ENCODE measurements around the gene CENPM.

Gene CENPM

GRCh38 chr22:41917903-41918791 is 28.8 kb downstream of the CENPM start:
- H3K4me3 ChIP-seq (ENCODE audit: low read length) = no peak overlapping the region
- no peak for TF ChIP-seq CTCF (IDR thresholded peaks at IDR 0.05; ENCODE audit: insufficient read depth, low read depth, low read length, missing control alignments)
- peak; percentile 76 for DNase-seq (ENCODE audit: low read depth)

DNA sequence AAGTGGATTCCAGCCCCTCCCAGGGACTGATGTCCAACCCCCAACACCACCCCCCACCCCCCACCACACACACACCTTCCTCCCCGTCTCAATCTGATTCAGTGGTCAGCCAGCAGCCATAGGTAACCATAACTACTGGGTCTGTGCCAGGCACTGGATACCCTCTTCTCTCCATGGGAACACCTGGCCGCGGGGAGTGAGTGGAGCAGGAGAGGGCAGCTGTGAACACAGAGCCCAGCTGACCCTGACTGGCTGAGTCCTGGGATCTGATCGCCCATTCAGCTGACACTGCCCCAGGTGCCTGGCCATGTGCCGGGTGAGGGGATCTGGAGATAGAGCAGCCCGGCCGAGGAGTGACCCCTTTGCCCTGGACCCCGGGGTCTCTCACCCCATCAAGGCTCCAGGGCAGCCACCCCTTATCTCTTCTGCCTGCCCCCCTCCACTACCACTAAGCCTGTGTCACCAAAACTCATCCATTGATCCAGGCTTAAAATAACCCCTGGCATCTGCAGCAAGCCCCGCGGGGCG is 29.5 kb downstream of the CENPM start:
- no peak for TF ChIP-seq CTCF (IDR thresholded peaks at IDR 0.05; ENCODE audit: insufficient read depth, low read depth, low read length, missing control alignments)
- H3K4me3 ChIP-seq (ENCODE audit: low read length) = no peak overlapping the region
- no peak for DNase-seq (ENCODE audit: low read depth)

DNA sequence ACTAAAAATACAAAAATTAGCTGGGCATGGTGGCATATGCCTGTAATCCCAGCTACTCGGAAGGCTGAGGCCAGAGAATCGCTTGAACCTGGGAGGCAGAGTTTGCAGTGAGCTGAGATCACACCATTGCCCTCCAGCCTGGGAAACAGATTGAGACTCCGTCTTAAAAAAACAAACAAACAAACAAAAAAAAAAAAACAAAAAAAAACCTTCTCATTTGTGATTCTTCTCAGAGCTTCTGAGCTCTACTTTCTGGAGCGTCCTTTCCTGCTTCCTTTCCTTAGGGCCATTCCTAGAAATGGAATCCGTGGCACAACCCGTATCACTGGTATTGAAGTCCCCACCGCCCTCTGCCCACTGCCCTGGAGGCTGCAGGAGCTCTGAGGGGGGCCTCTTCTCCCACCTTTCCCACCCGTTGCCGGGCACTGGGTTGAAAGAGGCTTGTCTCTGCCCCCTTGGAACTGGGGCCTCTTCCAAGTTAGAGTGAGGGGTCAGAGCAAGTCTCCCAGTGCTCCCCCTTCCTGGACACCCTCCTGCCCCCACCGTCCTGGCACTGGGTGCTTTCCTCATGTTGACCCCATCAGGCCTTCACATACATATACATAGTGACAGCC is 30.1 kb downstream of the CENPM start:
- no peak for DNase-seq (ENCODE audit: low read depth)
- no peak overlapping the region for H3K4me3 ChIP-seq (ENCODE audit: low read length)
- no peak for TF ChIP-seq CTCF (IDR thresholded peaks at IDR 0.05; ENCODE audit: insufficient read depth, low read depth, low read length, missing control alignments)

- no peak overlapping the region for H3K4me3 ChIP-seq (ENCODE audit: low read length)
- no peak for TF ChIP-seq CTCF (IDR thresholded peaks at IDR 0.05; ENCODE audit: insufficient read depth, low read depth, low read length, missing control alignments)
Measured at GRCh38 chr22:41915786-41916493, 31.0 kb downstream of the CENPM start.

GRCh38 chr22:41915035-41915785 is 31.7 kb downstream of the CENPM start, which contains the start of gene SHISA8:
TSS of gene SHISA8 (minus strand) at chr22:41915074. CDS start at chr22:41914667, 407 bp downstream.
- DNase-seq (ENCODE audit: low read depth) = peak; percentile 56
- no peak within 1 kb of the TSS for H3K4me3 ChIP-seq (ENCODE audit: low read length)

More at GRCh38 chr22:41915786-41916493, 31.0 kb downstream of the CENPM start:
- no peak for DNase-seq (ENCODE audit: low read depth)

More at GRCh38 chr22:41915035-41915785, 31.7 kb downstream of the CENPM start, which contains the start of gene SHISA8:
- no peak for TF ChIP-seq CTCF (IDR thresholded peaks at IDR 0.05; ENCODE audit: insufficient read depth, low read depth, low read length, missing control alignments)

All from epithelial cell of esophagus (primary cell).